GM10248 (cell line): Measurements from ENCODE around the gene MKX.

Experiments used
- CTCF ChIA-PET: fragments of 300-600 bp; sonication (Branson Sonifier 250); formaldehyde crosslinking; extraction: SDS; loops from one replicate; lab custom pipeline; 2021; ENCODE audit warnings: antibody characterized with exemption; lab: Yijun Ruan, JAX
- POLR2A ChIA-PET: fragments of 350-650 bp; sonication (Branson Sonifier 250); formaldehyde crosslinking; extraction: SDS; loops from one replicate; lab custom pipeline; 2020; ENCODE audit warnings: antibody characterized with exemption; lab: Yijun Ruan, JAX
- DNase-seq: peaks from one replicate; pipeline ENCODE4 v3.0.0; 2012; ENCODE audit errors: extremely low spot score
- TF ChIP-seq, protein P1 (sequence below): IDR thresholded peaks from 2 replicates; pipeline ENCODE4 v1.5.1; 2012; ENCODE audit warnings: mild to moderate bottlenecking, low read depth; ENCODE audit errors: extremely low read depth, missing control alignments, control extremely low read depth

MKX gene

DNA sequence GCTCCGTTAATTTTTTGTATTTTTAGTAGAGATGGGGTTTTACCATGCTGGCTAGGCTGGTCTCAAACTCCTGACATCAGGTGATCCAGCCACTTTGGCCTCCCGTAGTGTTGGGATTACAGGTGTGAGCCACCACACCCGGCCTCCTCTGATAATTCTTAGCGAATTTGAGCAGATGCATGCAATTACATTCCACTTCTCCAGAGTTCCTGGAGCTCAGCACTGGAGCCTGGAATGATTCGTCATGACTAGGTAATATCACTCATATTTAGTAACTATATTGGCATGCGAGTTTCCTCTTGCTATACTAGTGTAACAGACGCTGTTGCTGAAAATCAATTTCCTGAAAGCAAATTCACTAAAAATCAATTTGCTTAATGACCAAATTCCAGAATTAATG, 86.8 kb downstream of the MKX start:
- TF ChIP-seq, protein P1, sequence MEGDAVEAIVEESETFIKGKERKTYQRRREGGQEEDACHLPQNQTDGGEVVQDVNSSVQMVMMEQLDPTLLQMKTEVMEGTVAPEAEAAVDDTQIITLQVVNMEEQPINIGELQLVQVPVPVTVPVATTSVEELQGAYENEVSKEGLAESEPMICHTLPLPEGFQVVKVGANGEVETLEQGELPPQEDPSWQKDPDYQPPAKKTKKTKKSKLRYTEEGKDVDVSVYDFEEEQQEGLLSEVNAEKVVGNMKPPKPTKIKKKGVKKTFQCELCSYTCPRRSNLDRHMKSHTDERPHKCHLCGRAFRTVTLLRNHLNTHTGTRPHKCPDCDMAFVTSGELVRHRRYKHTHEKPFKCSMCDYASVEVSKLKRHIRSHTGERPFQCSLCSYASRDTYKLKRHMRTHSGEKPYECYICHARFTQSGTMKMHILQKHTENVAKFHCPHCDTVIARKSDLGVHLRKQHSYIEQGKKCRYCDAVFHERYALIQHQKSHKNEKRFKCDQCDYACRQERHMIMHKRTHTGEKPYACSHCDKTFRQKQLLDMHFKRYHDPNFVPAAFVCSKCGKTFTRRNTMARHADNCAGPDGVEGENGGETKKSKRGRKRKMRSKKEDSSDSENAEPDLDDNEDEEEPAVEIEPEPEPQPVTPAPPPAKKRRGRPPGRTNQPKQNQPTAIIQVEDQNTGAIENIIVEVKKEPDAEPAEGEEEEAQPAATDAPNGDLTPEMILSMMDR, result no peak
- no peak for DNase-seq
- ChIA-PET CTCF (interaction anchor here (0.9 to 2.0 kb wide), 5 partner anchors 11 to 211 kb away, joined by 3 to 11 read pairs (median 7); no protein-coding TSS in a partner anchor), POLR2A (no interaction called here)

DNA sequence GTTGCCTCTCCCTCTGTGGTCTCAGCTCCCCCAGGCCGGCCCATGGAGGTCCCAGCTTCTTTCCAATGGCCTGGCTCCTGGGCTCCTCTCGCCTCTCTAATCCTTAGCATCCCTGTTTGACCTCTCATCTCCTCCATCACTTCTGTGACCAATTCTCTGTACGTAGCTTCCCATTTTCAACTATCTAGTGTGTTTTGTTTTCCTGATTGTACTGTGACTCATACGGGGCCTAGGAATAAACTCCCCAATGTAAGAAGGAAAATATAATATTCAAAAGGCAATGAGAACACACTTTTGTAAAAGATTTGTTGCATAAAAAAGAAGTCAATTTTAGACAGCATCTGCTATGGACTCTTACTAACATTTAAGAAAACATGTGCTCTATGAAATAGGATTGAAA, 90.3 kb downstream of the MKX start:
- ChIA-PET POLR2A (no interaction called here), CTCF (interaction anchor here (0.8 to 2.1 kb wide), 6 partner anchors 9 to 587 kb away, joined by 3 to 6 read pairs (median 3); no protein-coding TSS in a partner anchor)
- TF ChIP-seq, protein P1, result no peak
- no peak for DNase-seq

DNA sequence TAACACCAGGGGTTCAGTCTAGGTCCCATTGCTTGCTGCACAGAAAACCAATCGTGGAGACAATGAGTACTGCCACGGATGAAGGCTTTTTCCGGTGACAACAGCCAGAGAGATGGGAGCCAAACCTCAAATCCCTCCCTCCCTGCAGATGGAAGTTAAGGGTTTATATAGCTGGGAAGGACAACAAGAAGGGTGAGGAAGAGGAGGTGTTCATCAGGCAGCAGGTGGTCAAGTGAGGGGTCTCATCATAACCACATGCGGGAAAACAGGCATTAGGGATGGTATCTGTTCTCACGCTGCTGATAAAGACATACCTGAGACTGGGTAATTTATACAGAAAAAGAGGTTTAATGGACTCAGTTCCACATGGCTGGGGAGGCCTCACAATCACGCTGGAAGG, 91.3 kb downstream of the MKX start:
- TF ChIP-seq, protein P1, result no peak
- ChIA-PET CTCF (interaction anchor here (1.3 to 2.1 kb wide), 3 partner anchors 17 to 588 kb away, joined by 3 to 6 read pairs (median 4); no protein-coding TSS in a partner anchor), POLR2A (no interaction called here)
- no peak for DNase-seq

DNA sequence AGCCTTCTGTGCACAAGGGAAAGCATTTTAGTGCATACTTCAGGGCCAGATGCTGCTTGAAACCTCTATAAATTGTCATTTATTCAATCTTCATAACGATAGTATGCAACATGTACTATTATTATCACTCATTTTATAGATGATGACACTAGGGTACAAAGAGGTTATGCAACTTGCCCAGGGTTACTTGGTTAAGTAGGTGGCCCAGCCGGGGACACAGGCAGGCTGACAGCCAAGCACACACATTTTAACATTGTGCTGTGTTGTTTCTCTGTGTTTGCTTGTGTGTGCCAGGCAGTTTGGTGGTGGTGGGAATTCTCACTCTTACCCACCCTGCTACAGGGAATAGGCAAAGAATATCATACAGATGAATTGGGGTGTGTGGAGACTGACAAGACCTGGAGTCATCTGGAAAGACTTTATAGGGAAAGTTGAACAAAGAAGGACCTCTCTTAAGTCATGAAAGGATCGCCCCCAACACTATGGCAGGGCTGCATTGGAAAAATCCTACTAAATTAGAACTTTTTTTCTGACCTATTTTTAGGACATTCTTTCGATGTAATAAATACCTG, 98.9 kb downstream of the MKX start:
- POLR2A ChIA-PET, result no interaction called here
- CTCF ChIA-PET, result no interaction called here
- TF ChIP-seq, protein P1, result no peak
- no peak for DNase-seq

DNA sequence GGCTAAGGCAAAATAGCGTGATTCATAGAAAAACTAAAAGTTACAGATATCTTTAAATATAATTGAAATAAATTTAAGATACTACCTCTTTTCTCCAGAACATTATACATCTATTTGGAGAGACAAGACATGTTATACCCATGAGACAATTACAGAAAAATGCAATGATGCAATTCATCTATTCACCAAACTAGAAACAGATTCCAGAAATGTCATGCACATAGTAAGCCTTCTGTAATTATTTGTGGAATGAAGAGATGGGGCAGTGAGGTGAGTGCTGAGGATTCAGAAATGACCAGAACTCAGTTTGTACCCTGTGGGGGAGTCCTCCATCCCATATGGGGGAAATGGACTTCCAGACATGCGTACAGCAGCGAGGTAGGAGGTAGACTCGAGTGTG, 99.4 kb downstream of the MKX start:
- CTCF ChIA-PET, result no interaction called here
- POLR2A ChIA-PET, result no interaction called here
- TF ChIP-seq, protein P1, result no peak
- DNase-seq, result no peak

DNA sequence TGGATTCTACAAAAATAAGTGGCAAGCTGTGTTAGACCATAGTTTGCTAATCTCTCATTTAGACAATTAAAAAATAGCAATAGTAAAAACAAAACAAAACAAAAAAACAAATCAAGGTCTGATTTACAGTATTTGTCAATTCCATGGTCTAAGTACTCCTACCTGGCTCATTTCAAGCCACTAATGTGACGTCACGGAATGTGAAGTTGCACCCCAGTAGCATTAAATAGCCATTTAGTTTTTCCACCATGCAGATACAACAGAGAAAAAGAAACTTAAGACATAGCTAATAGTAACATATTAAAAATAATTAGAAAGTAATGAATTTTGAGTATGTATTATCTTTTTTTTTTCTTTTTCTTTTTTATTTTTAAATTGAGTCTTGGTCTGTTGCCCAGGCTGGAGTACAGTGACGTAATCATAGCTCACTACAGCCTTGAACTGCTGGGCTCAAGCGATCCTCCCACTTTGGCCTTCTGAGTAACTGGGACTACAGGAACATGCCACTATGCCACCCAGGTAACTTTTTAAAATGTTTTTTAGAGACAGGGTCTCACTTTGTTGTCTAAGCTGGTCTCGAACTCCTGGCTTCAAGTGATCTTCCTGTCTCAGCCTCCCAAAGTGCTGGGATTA, 101.2 kb downstream of the MKX start:
- ChIA-PET CTCF (no interaction called here), POLR2A (no interaction called here)
- no peak for DNase-seq
- TF ChIP-seq, protein P1, result no peak
